Skin of body (tissue), 2 donors: ENCODE results near the gene STT3B. TPM values are rescaled to one million over a fixed set of nuclear protein-coding genes. Genes with fewer than 3 reads are reported as not detected.

ENCODE experiments used
- DNase-seq: peaks from one replicate; lab custom pipeline; 2025; lab: John Stamatoyannopoulos, UW
- total RNA-seq: library from RNA; depleted of rRNA; stranded (reverse); fragments of >200 nt; gene quantifications from one replicate; pipeline ENCODE4 v1.2.3, GENCODE V29; 2014

STT3B gene
- total RNA-seq, 1 donor from 2014 or later: 124 TPM

DNA sequence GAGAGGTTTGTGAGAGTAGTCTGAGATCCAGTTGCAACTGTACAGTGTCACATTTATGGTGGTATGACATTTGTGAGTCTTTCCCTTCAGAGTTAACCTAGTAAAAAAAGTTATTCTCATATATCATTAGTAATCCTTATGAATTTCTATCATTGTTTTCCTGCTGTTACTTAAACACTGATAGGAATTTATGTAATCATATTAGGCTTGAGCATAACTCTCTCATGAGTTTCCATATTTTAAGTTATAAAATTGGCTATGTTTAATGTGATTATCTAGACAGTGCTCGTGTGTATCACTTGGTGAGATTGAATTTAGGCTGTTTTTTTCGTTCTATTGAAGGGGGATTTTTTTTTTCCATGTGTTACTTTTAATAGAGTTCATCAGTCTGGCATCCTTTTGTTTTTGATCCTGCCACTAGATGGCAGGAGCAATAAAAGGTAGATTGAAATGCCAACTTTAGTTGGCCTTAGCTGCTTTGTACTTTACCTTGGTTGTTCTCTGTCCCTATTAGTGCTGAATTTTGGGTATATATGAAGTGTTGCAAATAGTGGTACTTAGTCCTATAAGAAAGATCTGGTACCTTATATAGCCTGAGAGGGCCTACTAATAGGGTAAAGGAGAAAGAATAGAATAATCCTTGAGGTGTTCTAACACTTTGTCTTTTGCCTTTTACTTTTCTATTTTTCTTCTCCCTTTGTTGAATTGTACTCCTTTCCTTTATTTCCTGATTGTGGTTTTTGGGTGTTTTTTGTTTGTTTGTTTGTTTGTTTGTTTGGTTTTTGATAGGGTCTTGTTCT is 17.9 kb downstream of the STT3B start:
- no peak for DNase-seq

DNA sequence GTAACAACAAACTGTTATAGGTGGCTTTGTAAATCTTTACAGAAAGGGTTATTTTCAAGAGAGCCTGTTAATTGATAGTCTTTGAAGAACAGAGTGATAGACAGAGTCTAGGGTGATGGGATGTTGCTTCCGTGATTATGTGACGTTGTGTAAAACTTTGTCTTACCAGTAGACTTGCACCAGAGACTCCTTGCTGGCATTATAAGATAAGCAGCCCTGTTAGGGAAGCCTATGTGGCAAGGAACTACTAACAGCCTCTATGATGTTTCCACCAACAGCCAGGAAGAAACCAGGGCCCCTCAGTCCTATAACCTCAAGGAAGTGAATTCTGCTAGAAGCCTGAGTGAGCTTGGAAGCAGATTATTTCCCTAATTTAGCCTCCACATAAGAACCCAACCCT is 18.9 kb downstream of the STT3B start:
- no peak for DNase-seq

- no peak for DNase-seq
Measured at GRCh38 chr3:31552103-31552502, 19.4 kb downstream of the STT3B start.

- DNase-seq: no peak
Measured at GRCh38 chr3:31553258-31553657, 20.5 kb downstream of the STT3B start.

- no peak for DNase-seq
Measured at GRCh38 chr3:31555204-31555603, 22.5 kb downstream of the STT3B start.

- no peak for DNase-seq
Measured at GRCh38 chr3:31559872-31560534, 27.3 kb downstream of the STT3B start.

- no peak for DNase-seq
Measured at GRCh38 chr3:31561891-31562290, 29.2 kb downstream of the STT3B start.

GRCh38 chr3:31562525-31562924 is 29.8 kb downstream of the STT3B start:
- no peak for DNase-seq

DNA sequence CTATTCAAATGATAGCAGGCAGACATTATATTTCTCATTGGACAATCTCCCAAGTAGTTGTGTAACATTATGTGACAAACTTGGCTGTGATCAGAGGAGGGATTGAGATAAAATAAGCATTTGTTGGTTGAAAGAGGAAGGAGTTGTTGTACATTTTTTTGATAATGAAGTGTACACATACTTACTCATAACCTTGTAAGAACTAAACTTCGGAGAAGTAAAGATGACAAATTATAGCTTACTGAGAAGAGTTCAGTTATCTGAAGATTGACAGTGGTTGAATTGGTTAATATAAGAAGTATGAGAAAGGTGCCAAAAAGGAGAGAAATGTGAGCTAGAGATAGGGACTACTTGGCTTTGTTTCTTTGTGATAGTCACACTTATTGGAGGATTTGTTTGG is 32.6 kb downstream of the STT3B start:
- DNase-seq: no peak

GRCh38 chr3:31567036-31567435 is 34.3 kb downstream of the STT3B start:
- DNase-seq: no peak

DNA sequence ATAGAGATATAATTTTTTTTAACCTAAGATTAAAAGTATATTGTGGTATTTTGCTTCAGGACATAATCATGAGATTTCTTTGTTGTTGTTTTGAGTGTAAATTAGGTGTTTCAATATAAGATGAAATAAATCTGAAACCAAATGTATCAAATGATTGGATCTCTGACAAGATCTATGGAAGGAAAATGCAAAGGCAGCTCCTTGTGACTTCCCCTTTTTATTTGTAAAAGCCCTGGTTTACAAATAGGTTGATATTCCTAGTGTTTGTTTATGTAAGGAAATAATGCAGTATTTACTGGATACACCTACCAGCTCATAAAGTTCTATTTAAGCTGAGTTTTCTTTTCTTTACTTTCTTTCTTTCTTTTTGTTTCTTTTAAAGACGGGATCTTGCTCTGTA is 35.9 kb downstream of the STT3B start:
- DNase-seq: no peak

DNA sequence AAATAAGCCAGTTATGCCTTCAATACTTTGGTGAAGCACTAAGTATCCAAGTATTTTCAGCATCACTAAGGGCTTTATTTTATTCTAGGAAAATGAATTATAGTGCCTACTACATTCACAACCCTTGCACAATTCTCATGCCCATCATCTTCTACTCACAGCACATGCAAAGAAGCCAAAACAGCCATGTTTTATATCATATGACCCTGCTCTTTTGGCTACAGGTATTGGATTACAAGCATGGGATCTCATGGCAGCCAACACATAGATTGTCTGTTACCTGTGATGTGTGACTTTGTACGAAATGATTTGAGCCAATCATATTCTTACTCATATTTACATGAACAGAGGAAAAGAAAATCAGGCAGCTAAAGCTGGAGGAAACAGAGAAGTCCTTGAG is 38.6 kb downstream of the STT3B start:
- no peak for DNase-seq

- no peak for DNase-seq
Measured at GRCh38 chr3:31572236-31573004, 39.7 kb downstream of the STT3B start.

GRCh38 chr3:31573036-31573779 is 40.5 kb downstream of the STT3B start:
- no peak for DNase-seq

GRCh38 chr3:31575448-31575847 is 42.7 kb downstream of the STT3B start:
- DNase-seq: no peak

- DNase-seq: no peak
Measured at GRCh38 chr3:31576521-31576920, 43.8 kb downstream of the STT3B start.

DNA sequence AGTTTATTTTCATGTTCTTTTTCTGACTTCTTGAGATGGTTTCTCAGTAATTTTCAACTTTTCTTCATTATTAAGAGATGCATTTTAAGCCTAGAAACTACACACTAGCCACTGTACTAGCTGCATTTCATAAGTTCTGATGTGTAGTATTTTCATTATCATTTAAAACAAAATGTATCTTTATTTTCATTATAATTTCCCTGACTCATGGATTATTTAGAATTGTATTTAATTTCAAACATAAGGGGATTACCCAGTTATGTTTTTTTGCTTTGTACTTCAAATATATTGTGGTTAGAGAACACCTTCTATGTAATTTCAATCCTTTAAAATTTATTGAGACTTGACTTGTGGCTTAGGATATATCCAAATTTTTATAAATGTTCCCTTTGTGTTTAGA is 44.5 kb downstream of the STT3B start:
- no peak for DNase-seq

DNA sequence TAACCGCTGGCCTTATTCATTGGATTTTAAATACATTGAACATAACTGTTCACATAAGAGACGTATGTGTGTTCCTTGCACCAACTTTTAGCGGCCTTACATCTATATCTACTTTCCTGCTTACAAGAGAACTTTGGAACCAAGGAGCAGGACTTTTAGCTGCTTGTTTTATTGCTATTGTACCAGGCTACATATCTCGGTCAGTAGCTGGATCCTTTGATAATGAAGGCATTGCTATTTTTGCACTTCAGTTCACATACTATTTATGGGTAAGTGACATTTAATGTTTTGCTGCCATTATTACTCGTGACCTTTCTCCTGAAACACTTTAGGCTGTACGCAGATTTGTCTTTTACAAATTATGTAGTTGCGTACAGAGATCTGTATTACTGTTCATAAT is 47.1 kb downstream of the STT3B start:
- no peak for DNase-seq

DNA sequence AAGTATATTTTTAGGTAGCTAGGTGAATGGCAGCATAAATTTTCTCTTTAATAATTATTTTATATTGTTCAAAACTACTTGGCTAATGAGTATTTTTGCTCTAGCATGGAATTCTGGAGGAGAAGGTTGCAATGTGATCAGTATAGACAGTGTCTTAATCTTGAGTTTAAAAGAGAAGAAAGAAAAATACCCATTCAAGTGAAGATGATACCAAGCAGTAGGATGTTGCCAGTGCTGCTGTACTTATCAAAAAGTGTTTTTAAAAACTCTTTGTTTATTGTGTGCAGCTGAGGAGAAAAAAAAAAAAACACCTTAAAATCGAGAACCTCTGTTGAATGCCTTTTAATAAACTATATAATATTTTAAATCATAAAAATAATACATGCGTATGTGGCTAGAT is 47.9 kb downstream of the STT3B start:
- no peak for DNase-seq

GRCh38 chr3:31581660-31582059 is 48.9 kb downstream of the STT3B start:
- DNase-seq: no peak

DNA sequence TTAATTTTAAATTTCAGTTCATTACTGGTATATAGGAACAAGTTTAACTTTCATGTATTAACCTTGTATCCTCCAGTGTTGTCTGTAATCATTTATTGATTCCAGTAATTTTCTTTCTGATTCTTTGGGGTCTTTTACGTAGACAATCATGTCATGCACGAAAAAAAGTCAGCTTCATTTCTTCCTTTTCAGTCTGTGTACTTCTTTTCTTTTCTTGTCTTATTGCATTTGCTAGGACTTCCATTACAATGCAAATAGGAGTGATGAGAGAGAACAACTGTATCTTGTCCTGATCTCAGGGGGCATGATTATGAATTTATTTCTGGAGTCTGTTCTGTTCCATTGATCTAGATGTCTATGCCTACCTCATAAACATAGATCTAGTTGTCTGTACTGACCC is 56.5 kb downstream of the STT3B start:
- DNase-seq: no peak

DNA sequence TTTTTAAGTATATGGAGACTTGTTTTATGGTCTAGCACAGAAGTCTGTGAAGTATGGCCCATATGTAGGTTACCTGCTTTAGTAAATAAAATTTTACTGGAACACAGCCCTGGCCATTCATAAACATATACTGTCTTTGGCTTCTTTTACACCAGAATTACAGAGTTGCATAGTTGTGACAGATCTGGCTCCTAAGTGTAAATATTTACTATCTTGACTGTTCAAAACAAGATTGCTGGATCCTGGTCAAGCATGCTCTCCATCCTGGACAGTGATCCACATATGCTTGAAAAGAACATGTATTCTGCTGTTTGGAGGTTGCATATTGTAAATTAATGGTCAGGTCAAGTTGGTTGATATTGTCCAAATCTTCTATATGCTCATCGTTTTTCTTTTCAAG is 57.9 kb downstream of the STT3B start:
- DNase-seq: no peak
